SK-N-SH (cell line): Measurements from ENCODE around the gene CPNE2. TPM values are rescaled to one million over a fixed set of nuclear protein-coding genes. Genes with fewer than 3 reads are reported as not detected.

Source experiments
- CTCF ChIA-PET: fragments of 300-600, 350-600 bp; formaldehyde crosslinking; extraction: SDS; loops from one replicate; lab custom pipeline; 2021; lab: Yijun Ruan, JAX
- POLR2A ChIA-PET: fragments of 350-600 bp; sonication (Branson Sonifier 250); formaldehyde crosslinking; extraction: SDS; loops from one replicate; lab custom pipeline; 2020; ENCODE audit warnings: antibody characterized with exemption, inconsistent platforms; lab: Yijun Ruan, JAX
- DNase-seq: peaks from one replicate; pipeline ENCODE4 v3.0.0; 2012
- H2AFZ ChIP-seq: fragments of 200-600 bp; sonication (generic); 2 replicates; pipeline ENCODE4 v1.8.1; 2016; ENCODE audit warnings: antibody characterized with exemption, mild to moderate bottlenecking, low read depth
- H3F3A ChIP-seq: fragments of 200-600 bp; sonication (generic); replicated peaks from 2 replicates; pipeline ENCODE3; 2016; ENCODE audit warnings: antibody characterized with exemption, mild to moderate bottlenecking; ENCODE audit not compliant: insufficient read depth
- H3K27ac ChIP-seq, 2 experiments: fragments of 200-500 bp in 1 of 2; fragments of 200-600 bp in 1 of 2; sonication (Bioruptor generic) in 1 of 2; sonication (generic), shearing (Covaris generic) in 1 of 2; 2 replicates each; pipeline versions ENCODE4 v1.5.1 to v1.6.1; 2014 to 2016; ENCODE audit warnings: low read depth in 2 of 2, inconsistent platforms in 1 of 2, low read length in 1 of 2, mild to moderate bottlenecking in 1 of 2, mixed read lengths in 1 of 2
- H3K27me3 ChIP-seq: fragments of 200-600 bp; sonication (generic), shearing (Covaris generic); 2 replicates; pipeline ENCODE4 v1.6.1; 2016; ENCODE audit warnings: mixed run types; ENCODE audit not compliant: insufficient read depth
- H3K36me3 ChIP-seq, 2 experiments: fragments of 200-500 bp in 1 of 2; fragments of 200-600 bp in 1 of 2; sonication (Bioruptor generic) in 1 of 2; sonication (generic) in 1 of 2; replicated peaks in 1 of 2; 2 replicates each; pipeline versions ENCODE3 to v1.5.1; 2014 to 2016; ENCODE audit warnings: low read length in 1 of 2, mild to moderate bottlenecking in 1 of 2; ENCODE audit not compliant: insufficient read depth in 2 of 2, control insufficient read depth in 1 of 2
- H3K4me1 ChIP-seq, 2 experiments: fragments of 200-500 bp in 1 of 2; fragments of 200-600 bp in 1 of 2; sonication (Bioruptor generic) in 1 of 2; sonication (generic), shearing (Covaris generic) in 1 of 2; 2 replicates each; pipeline versions ENCODE4 v1.5.1 to v1.6.1; 2014 to 2016; ENCODE audit warnings: low read depth in 1 of 2, low read length in 1 of 2, mixed run types in 1 of 2; ENCODE audit not compliant: insufficient read depth in 2 of 2, control insufficient read depth in 1 of 2
- H3K4me2 ChIP-seq: fragments of 200-600 bp; sonication (generic), shearing (Covaris generic); 2 replicates; pipeline ENCODE4 v1.6.1; 2017; ENCODE audit warnings: mixed run types
- H3K4me3 ChIP-seq, 2 experiments: fragments of 200-500 bp in 1 of 2; fragments of 200-600 bp in 1 of 2; sonication (Bioruptor generic) in 1 of 2; sonication (generic), shearing (Covaris generic) in 1 of 2; 2 replicates each; pipeline versions ENCODE4 v1.5.1 to v1.8.1; 2014 to 2016; ENCODE audit warnings: low read depth in 2 of 2, inconsistent platforms in 1 of 2, low read length in 1 of 2, mild to moderate bottlenecking in 1 of 2, mixed read lengths in 1 of 2, moderate library complexity in 1 of 2
- H3K79me2 ChIP-seq: fragments of 200-600 bp; sonication (generic); 2 replicates; pipeline ENCODE4 v1.8.1; 2017; ENCODE audit warnings: mild to moderate bottlenecking; ENCODE audit not compliant: insufficient read depth
- H3K9ac ChIP-seq: fragments of 200-600 bp; sonication (generic); 2 replicates; pipeline ENCODE4 v1.6.1; 2017; ENCODE audit warnings: mixed run types
- H3K9me2 ChIP-seq: fragments of 200-600 bp; sonication (generic); 2 replicates; pipeline ENCODE4 v1.6.1; 2017; ENCODE audit warnings: mixed run types
- H3K9me3 ChIP-seq: fragments of 200-600 bp; sonication (generic); 2 replicates; pipeline ENCODE4 v1.6.1; 2017; ENCODE audit warnings: mixed run types, mild to moderate bottlenecking, moderate library complexity
- H4K20me1 ChIP-seq: fragments of 200-600 bp; sonication (generic); 2 replicates; pipeline ENCODE4 v1.6.1; 2017; ENCODE audit warnings: mild to moderate bottlenecking, mixed run types; ENCODE audit not compliant: insufficient read depth
- ELF1 ChIP-seq: IDR thresholded peaks from 2 replicates; pipeline ENCODE4 v1.4.0; 2012
- POLR2AphosphoS5 ChIP-seq: IDR thresholded peaks from 2 replicates; pipeline ENCODE4 v1.6.1; 2012; ENCODE audit warnings: low read depth, low read length
- RFX5 ChIP-seq: IDR thresholded peaks from 2 replicates; pipeline ENCODE4 v1.6.1; 2012; ENCODE audit warnings: mild to moderate bottlenecking, improper control_type of control experiment, low read length
- WGBS: methylation state at CpG from one replicate; pipeline ENCODE4 v1.1.6; 2017; ENCODE audit warnings: low lambda C conversion rate; 5-methylcytosine and 5-hydroxymethylcytosine counted together
- polyA plus RNA-seq, 3 experiments: library from polyadenylated mRNA; depleted of rRNA; stranded (reverse); fragments of >200 nt; gene quantifications; 2 replicates each; pipeline ENCODE4 v1.2.3, GENCODE V29; 2012
- TF ChIP-seq, protein P1 (sequence below): IDR thresholded peaks from 2 replicates; pipeline ENCODE4 v1.6.1; 2012; ENCODE audit warnings: mild to moderate bottlenecking, low read depth, low read length, moderate library complexity
- TF ChIP-seq, protein P2 (sequence below): fragments of 200-600 bp; sonication (generic); IDR thresholded peaks from 2 replicates; pipeline ENCODE4 v1.6.1; 2017; ENCODE audit warnings: antibody characterized with exemption, mild to moderate bottlenecking, moderate library complexity
- TF ChIP-seq, protein P3 (sequence below): IDR thresholded peaks from 2 replicates; pipeline ENCODE4 v1.4.0; 2012; ENCODE audit warnings: low read depth, borderline replicate concordance

CPNE2 gene
- polyA plus RNA-seq (2012; rRNA removed) = 63.8 and 73.0 TPM in 2 replicates
- 34.3 and 56.3 TPM in 2 replicates for polyA plus RNA-seq (2012; cell fraction: cytosol; rRNA removed)
- polyA plus RNA-seq (2012; cell fraction: nucleus; rRNA removed) = 34.7 and 38.7 TPM in 2 replicates

DNA sequence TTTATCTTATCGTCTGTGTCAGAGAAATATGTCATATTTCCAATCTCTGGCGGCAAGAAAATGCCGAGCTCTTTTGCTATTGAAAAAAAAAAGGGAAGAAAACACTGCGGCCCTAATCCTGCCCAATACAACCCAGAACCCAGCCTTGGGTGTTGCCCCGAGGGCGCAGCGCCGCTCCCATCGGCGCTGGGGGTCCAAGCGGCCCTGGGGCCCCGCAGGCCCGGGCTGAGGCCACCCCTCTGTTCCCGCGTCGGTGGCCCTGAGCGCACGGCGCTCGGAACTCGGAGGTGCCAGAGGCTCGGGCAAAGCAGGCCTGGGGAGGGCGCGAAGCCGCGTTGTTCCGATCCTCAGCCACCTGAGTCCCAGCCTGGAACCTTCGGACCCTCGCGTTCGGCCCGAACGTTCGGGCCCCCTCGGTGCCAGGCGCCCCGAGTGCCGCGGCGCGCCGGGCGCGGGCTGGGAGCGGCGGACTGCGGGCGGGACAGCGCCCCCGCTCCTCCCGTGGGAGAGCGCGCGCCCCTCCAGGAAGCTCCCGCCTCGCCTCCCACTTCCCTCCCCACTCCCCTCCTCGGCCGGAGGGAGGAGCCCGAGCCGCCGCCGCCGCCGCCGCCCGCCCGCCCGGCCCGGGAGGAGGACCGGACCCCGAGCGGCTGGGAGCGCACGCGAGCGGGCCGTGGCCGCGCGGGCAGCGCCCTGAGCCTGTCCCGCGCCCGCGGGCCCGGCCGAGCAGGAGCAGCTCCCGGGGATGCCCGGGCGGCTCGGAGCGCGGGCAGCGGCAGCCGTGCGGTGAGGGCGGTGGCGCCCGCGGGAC lies at the start of gene CPNE2:
Gene CPNE2 (plus strand): TSS at position 609 of the 811 bp plus-strand sequence. CDS start 18,160 bp downstream, outside the sequence.
- H2AFZ ChIP-seq = peak within 1 kb of the TSS; percentile 97
- 0 out of 2 replicates have a peak, but pooled peaks cover 6% of the 10 kb centered on the region for H4K20me1 ChIP-seq
- peak; percentile 95 for DNase-seq
- POLR2A ChIA-PET = interaction anchor here (1.0 to 3.0 kb wide), 3 partner anchors 11 to 151 kb away, joined by 3 to 15 read pairs (median 6); partner anchors contain the start of genes PSME3IP1 and RSPRY1
- 0% methylated on average over 19 of the region's 100 CpGs for WGBS
- peak within 1 kb of the TSS; percentile 75 to 81 for H3K4me3 ChIP-seq
- H3K27me3 ChIP-seq = no peaks in the 10 kb centered on the region
- H3K9me2 ChIP-seq = no peaks in the 10 kb centered on the region
- peak within 1 kb of the TSS; percentile 100 for H3K4me2 ChIP-seq
- 0 out of 2 replicates have a peak, but pooled peaks have one; percentile 7 for TF ChIP-seq POLR2AphosphoS5
- TF ChIP-seq, protein P1, sequence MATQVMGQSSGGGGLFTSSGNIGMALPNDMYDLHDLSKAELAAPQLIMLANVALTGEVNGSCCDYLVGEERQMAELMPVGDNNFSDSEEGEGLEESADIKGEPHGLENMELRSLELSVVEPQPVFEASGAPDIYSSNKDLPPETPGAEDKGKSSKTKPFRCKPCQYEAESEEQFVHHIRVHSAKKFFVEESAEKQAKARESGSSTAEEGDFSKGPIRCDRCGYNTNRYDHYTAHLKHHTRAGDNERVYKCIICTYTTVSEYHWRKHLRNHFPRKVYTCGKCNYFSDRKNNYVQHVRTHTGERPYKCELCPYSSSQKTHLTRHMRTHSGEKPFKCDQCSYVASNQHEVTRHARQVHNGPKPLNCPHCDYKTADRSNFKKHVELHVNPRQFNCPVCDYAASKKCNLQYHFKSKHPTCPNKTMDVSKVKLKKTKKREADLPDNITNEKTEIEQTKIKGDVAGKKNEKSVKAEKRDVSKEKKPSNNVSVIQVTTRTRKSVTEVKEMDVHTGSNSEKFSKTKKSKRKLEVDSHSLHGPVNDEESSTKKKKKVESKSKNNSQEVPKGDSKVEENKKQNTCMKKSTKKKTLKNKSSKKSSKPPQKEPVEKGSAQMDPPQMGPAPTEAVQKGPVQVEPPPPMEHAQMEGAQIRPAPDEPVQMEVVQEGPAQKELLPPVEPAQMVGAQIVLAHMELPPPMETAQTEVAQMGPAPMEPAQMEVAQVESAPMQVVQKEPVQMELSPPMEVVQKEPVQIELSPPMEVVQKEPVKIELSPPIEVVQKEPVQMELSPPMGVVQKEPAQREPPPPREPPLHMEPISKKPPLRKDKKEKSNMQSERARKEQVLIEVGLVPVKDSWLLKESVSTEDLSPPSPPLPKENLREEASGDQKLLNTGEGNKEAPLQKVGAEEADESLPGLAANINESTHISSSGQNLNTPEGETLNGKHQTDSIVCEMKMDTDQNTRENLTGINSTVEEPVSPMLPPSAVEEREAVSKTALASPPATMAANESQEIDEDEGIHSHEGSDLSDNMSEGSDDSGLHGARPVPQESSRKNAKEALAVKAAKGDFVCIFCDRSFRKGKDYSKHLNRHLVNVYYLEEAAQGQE = no peak
- CTCF ChIA-PET = interaction anchor here (0.6 to 3.7 kb wide), 46 partner anchors 8 to 556 kb away, joined by 3 to 67 read pairs (median 4); no protein-coding TSS in a partner anchor
- peaks cover 18% of the 10 kb centered on the region; the same call in 1 of the 2 replicates for H3K79me2 ChIP-seq
- H3K4me1 ChIP-seq = peaks cover 12 to 25% of the 10 kb centered on the region in 2 experiments; a peak in 1 of 4 replicates
- no peaks in the 10 kb centered on the region for H3K36me3 ChIP-seq
- peaks cover 4% of the 10 kb centered on the region for H3F3A ChIP-seq
- no peaks in the 10 kb centered on the region for H3K9me3 ChIP-seq
- H3K27ac ChIP-seq = peak within 1 kb of the TSS; percentile 36 to 51; a peak in 2 of 4 replicates
- H3K9ac ChIP-seq = peak within 1 kb of the TSS; percentile 85

DNA sequence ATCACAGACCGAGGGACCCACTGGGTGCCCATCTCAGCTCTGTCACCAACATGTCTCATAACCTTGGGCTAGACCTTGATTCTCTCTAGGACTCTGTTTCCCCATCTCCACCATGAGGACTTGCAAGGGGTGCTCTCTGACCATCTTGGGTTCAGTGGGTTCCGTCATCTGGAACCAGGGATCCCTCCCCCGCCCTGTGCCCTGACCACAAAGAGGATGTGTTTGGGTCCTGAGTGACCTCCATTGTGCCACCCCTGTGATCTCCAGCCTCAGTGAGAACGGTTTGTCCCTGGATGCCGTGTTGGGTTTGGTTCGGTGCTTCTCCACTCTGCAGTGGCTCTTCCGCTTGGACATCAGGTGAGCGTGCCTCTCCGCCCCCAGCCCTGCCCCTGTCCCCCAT lies 49.1 kb upstream of the CPNE2 start:
- no peak overlapping the region for H2AFZ ChIP-seq
- H3K27me3 ChIP-seq = no peaks in the 10 kb centered on the region
- H3F3A ChIP-seq = no peaks in the 10 kb centered on the region
- DNase-seq = no peak
- no peak overlapping the region for H3K4me2 ChIP-seq
- H3K9ac ChIP-seq = no peak overlapping the region
- WGBS = 94% methylated on average over 6 of the region's 9 CpGs
- H3K79me2 ChIP-seq = no peaks in the 10 kb centered on the region
- TF ChIP-seq, protein P2, sequence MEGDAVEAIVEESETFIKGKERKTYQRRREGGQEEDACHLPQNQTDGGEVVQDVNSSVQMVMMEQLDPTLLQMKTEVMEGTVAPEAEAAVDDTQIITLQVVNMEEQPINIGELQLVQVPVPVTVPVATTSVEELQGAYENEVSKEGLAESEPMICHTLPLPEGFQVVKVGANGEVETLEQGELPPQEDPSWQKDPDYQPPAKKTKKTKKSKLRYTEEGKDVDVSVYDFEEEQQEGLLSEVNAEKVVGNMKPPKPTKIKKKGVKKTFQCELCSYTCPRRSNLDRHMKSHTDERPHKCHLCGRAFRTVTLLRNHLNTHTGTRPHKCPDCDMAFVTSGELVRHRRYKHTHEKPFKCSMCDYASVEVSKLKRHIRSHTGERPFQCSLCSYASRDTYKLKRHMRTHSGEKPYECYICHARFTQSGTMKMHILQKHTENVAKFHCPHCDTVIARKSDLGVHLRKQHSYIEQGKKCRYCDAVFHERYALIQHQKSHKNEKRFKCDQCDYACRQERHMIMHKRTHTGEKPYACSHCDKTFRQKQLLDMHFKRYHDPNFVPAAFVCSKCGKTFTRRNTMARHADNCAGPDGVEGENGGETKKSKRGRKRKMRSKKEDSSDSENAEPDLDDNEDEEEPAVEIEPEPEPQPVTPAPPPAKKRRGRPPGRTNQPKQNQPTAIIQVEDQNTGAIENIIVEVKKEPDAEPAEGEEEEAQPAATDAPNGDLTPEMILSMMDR = no peak
- TF ChIP-seq RFX5 (no peak), ELF1 (no peak)
- TF ChIP-seq, protein P3, sequence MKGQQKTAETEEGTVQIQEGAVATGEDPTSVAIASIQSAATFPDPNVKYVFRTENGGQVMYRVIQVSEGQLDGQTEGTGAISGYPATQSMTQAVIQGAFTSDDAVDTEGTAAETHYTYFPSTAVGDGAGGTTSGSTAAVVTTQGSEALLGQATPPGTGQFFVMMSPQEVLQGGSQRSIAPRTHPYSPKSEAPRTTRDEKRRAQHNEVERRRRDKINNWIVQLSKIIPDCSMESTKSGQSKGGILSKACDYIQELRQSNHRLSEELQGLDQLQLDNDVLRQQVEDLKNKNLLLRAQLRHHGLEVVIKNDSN = no peak
- H3K27ac ChIP-seq = no peak overlapping the region
- H3K4me1 ChIP-seq = no peaks in the 10 kb centered on the region; a peak in 1 of 4 replicates
- no peaks in the 10 kb centered on the region for H3K36me3 ChIP-seq
- H3K9me2 ChIP-seq = no peaks in the 10 kb centered on the region
- CTCF ChIA-PET = no interaction called here
- no peaks in the 10 kb centered on the region for H3K9me3 ChIP-seq
- POLR2A ChIA-PET = no interaction called here
- H3K4me3 ChIP-seq = no peak overlapping the region
- no peaks in the 10 kb centered on the region for H4K20me1 ChIP-seq
